Mesodermal cell (in vitro differentiated cells): Measurements from ENCODE around the gene THAP4.
"Not testable (repeated sequence)": the region's sequence is repeated elsewhere in the genome, so short reads cannot be mapped to it uniquely, and the experiment has no call there.

Experiments used
- H3K27ac ChIP-seq: 2 replicates; pipeline ENCODE4 v1.7.0; 2013; ENCODE audit warnings: mild to moderate bottlenecking, low read depth, low read length, moderate library complexity; ENCODE audit not compliant: severe bottlenecking
- H3K36me3 ChIP-seq: 2 replicates; pipeline ENCODE4 v1.7.1; 2013; ENCODE audit warnings: mild to moderate bottlenecking, low read length, moderate library complexity; ENCODE audit not compliant: control insufficient read depth, insufficient read depth
- H3K4me1 ChIP-seq: one replicate; pipeline ENCODE4 v1.7.1; 2013; ENCODE audit warnings: mild to moderate bottlenecking, low read length; ENCODE audit not compliant: insufficient read depth, control insufficient read depth, poor library complexity, severe bottlenecking
- H3K4me3 ChIP-seq: 2 replicates; pipeline ENCODE4 v1.7.0; 2013; ENCODE audit warnings: low read length, control low read depth, mild to moderate bottlenecking; ENCODE audit not compliant: insufficient read depth, poor library complexity, severe bottlenecking; ENCODE audit errors: extremely low read depth
- H3K9me3 ChIP-seq: 2 replicates; pipeline ENCODE4 v1.7.1; 2013; ENCODE audit warnings: mild to moderate bottlenecking, low read length, moderate library complexity; ENCODE audit not compliant: control insufficient read depth
- WGBS, 2 experiments: methylation state at CpG; one replicate each; pipeline ENCODE4 v1.1.5; 2013; ENCODE audit warnings: missing lambda C conversion rate in 2 of 2; ENCODE audit not compliant: insufficient coverage in 2 of 2; 5-methylcytosine and 5-hydroxymethylcytosine counted together

THAP4 gene

GRCh38 chr2:241597561-241597960 lies 39.4 kb downstream of the THAP4 start:
- peaks cover 57% of the 10 kb centered on the region for H3K36me3 ChIP-seq
- 94 to 97% methylated on average over 5 to 6 of the region's 6 CpGs for WGBS, 2 experiments

GRCh38 chr2:241595600-241596140 lies 41.3 kb downstream of the THAP4 start:
- no peak overlapping the region for H3K4me3 ChIP-seq
- WGBS, 2 experiments = 91 to 93% methylated on average over 13 to 14 of the region's 15 CpGs

More at GRCh38 chr2:241597561-241597960, 39.4 kb downstream of the THAP4 start:
- no peaks in the 10 kb centered on the region for H3K9me3 ChIP-seq
- no peaks in the 10 kb centered on the region for H3K4me1 ChIP-seq
- no peak overlapping the region for H3K4me3 ChIP-seq
- no peak overlapping the region for H3K27ac ChIP-seq

GRCh38 chr2:241593271-241593670 lies 43.7 kb downstream of the THAP4 start:
- Histone ChIP-seq H3K4me1 (no peaks in the 10 kb centered on the region), H3K36me3 (peaks cover 63% of the 10 kb centered on the region), H3K4me3 (no peak overlapping the region), H3K9me3 (peaks cover 10% of the 10 kb centered on the region), H3K27ac (no peak overlapping the region)
- WGBS, 2 experiments = 91 to 93% methylated on average over 16 of the region's 16 CpGs

More at GRCh38 chr2:241595600-241596140, 41.3 kb downstream of the THAP4 start:
- no peak overlapping the region for H3K27ac ChIP-seq
- peaks cover 52% of the 10 kb centered on the region for H3K36me3 ChIP-seq
- no peaks in the 10 kb centered on the region for H3K9me3 ChIP-seq
- H3K4me1 ChIP-seq = no peaks in the 10 kb centered on the region

- WGBS, 2 experiments = 82 to 97% methylated on average over 11 to 16 of the region's 18 CpGs
- Histone ChIP-seq H3K27ac (no peak overlapping the region), H3K4me3 (no peak overlapping the region), H3K36me3 (peaks cover 62% of the 10 kb centered on the region), H3K9me3 (peaks cover 17% of the 10 kb centered on the region), H3K4me1 (no peaks in the 10 kb centered on the region)
Measured at GRCh38 chr2:241592126-241592845, 44.7 kb downstream of the THAP4 start.

GRCh38 chr2:241590496-241591455 lies 46.2 kb downstream of the THAP4 start:
- H3K27ac ChIP-seq, H3K4me3 ChIP-seq, H3K4me1 ChIP-seq: not testable (repeated sequence)
- Histone ChIP-seq H3K9me3 (peaks cover 31% of the 10 kb centered on the region), H3K36me3 (peaks cover 69% of the 10 kb centered on the region)
- 90 to 91% methylated on average over 30 to 33 of the region's 33 CpGs for WGBS, 2 experiments

GRCh38 chr2:241589863-241590262 lies 47.1 kb downstream of the THAP4 start:
- peaks cover 39% of the 10 kb centered on the region for H3K9me3 ChIP-seq
- WGBS, 2 experiments = 89 to 92% methylated on average over 17 of the region's 17 CpGs
- H3K4me3 ChIP-seq, H3K27ac ChIP-seq, H3K4me1 ChIP-seq: not testable (repeated sequence)
- H3K36me3 ChIP-seq = peaks cover 69% of the 10 kb centered on the region

- Histone ChIP-seq H3K27ac (no peak overlapping the region), H3K4me1 (no peaks in the 10 kb centered on the region), H3K4me3 (no peak overlapping the region), H3K9me3 (peaks cover 57% of the 10 kb centered on the region), H3K36me3 (peaks cover 88% of the 10 kb centered on the region)
- 88 to 89% methylated on average over 2 of the region's 2 CpGs for WGBS, 2 experiments
Measured at GRCh38 chr2:241586564-241587264, 50.2 kb downstream of the THAP4 start.

GRCh38 chr2:241584436-241584835 lies 52.5 kb downstream of the THAP4 start:
- H3K36me3 ChIP-seq = peaks cover 85% of the 10 kb centered on the region

GRCh38 chr2:241582806-241583205 lies 54.2 kb downstream of the THAP4 start:
- H3K27ac ChIP-seq = no peak overlapping the region
- WGBS, 2 experiments = 96 to 100% methylated on average over 3 to 4 of the region's 4 CpGs
- H3K36me3 ChIP-seq = peaks cover 72% of the 10 kb centered on the region
- peaks cover 51% of the 10 kb centered on the region for H3K9me3 ChIP-seq
- H3K4me1 ChIP-seq = no peaks in the 10 kb centered on the region
- no peak overlapping the region for H3K4me3 ChIP-seq

More at GRCh38 chr2:241584436-241584835, 52.5 kb downstream of the THAP4 start:
- H3K9me3 ChIP-seq = peaks cover 60% of the 10 kb centered on the region
- no peaks in the 10 kb centered on the region for H3K4me1 ChIP-seq
- 85 to 92% methylated on average over 12 of the region's 12 CpGs for WGBS, 2 experiments
- no peak overlapping the region for H3K27ac ChIP-seq
- H3K4me3 ChIP-seq = no peak overlapping the region

- H3K4me1 ChIP-seq = no peaks in the 10 kb centered on the region
- 97 to 98% methylated on average over 7 of the region's 8 CpGs for WGBS, 2 experiments
- H3K27ac ChIP-seq = no peak overlapping the region
- no peak overlapping the region for H3K4me3 ChIP-seq
- H3K9me3 ChIP-seq = peaks cover 46% of the 10 kb centered on the region
- H3K36me3 ChIP-seq = peaks cover 70% of the 10 kb centered on the region
Measured at GRCh38 chr2:241582328-241582727, 54.6 kb downstream of the THAP4 start.
